Astrocyte of the cerebellum (primary cell): Measurements from ENCODE around the gene ZFHX2.

ENCODE experiments used
- DNase-seq: peaks from one replicate; pipeline ENCODE4 v3.0.0-alpha.2; 2011; ENCODE audit warnings: low read depth
- H3K4me3 ChIP-seq: 2 replicates; pipeline ENCODE4 v1.5.1; 2011; ENCODE audit warnings: mild to moderate bottlenecking, low read depth, low read length, moderate library complexity
- in situ Hi-C: cut with HindIII; loops from 2 replicates; pipeline ENCODE4 v1.10.0; 2017; ENCODE audit warnings: low sequenced_read_pairs
- TF ChIP-seq, protein P1 (sequence below): IDR thresholded peaks from 2 replicates; pipeline ENCODE4 v1.5.1; 2012; ENCODE audit warnings: low read length, low read depth, moderate library complexity, mild to moderate bottlenecking; ENCODE audit errors: missing control alignments

Gene ZFHX2

GRCh38 chr14:23582906-23583760 lies 31.6 kb upstream of the ZFHX2 start:
- no peak overlapping the region for H3K4me3 ChIP-seq
- in situ Hi-C loops: no loop called here
- no peak for DNase-seq
- TF ChIP-seq, protein P1, sequence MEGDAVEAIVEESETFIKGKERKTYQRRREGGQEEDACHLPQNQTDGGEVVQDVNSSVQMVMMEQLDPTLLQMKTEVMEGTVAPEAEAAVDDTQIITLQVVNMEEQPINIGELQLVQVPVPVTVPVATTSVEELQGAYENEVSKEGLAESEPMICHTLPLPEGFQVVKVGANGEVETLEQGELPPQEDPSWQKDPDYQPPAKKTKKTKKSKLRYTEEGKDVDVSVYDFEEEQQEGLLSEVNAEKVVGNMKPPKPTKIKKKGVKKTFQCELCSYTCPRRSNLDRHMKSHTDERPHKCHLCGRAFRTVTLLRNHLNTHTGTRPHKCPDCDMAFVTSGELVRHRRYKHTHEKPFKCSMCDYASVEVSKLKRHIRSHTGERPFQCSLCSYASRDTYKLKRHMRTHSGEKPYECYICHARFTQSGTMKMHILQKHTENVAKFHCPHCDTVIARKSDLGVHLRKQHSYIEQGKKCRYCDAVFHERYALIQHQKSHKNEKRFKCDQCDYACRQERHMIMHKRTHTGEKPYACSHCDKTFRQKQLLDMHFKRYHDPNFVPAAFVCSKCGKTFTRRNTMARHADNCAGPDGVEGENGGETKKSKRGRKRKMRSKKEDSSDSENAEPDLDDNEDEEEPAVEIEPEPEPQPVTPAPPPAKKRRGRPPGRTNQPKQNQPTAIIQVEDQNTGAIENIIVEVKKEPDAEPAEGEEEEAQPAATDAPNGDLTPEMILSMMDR: no peak

DNA sequence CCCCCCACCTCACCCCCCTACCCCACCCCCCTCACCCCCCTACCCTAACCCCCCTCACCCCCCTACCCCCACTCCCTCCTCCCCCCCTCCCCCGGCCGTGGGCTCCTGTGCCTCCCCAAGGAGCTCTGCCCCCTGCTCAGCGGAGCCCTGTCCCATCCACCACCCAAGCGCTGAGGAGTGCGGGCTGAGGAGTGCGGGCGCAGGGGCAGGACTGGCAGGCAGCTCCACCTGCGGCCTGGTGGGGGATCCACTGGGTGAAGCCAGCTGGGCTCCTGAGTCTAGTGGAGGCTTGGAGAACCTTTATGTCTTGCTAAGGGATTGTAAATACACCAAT lies 29.4 kb upstream of the ZFHX2 start:
- no peak overlapping the region for H3K4me3 ChIP-seq
- TF ChIP-seq, protein P1: no peak
- in situ Hi-C loops: no loop called here
- DNase-seq: no peak

GRCh38 chr14:23580152-23580926 lies 28.8 kb upstream of the ZFHX2 start:
- TF ChIP-seq, protein P1: no peak

DNA sequence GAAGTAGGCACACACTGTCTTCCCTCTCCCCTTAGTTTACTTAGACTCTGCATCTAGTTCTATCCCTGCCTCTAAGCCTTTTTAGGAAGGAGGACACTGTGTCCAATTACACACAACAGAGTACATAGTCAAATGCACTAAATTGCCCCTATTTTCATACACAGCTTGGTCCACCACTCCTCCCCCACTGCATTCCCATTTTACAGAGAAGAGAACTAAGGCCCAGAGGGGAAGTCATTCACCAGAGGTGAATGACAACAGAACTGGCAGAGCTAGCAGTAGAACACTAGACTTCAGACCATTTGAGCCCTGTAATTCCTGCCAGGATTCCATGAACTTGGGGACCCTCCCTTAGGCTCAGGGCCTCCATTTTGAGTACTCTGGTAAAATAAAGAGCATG lies 28.2 kb upstream of the ZFHX2 start:
- in situ Hi-C loops: no loop called here
- DNase-seq: no peak
- H3K4me3 ChIP-seq: no peak overlapping the region
- TF ChIP-seq, protein P1: no peak

More at GRCh38 chr14:23580152-23580926, 28.8 kb upstream of the ZFHX2 start:
- in situ Hi-C loops: no loop called here
- H3K4me3 ChIP-seq: no peak overlapping the region
- no peak for DNase-seq

GRCh38 chr14:23579311-23579630 lies 27.7 kb upstream of the ZFHX2 start:
- H3K4me3 ChIP-seq: no peak overlapping the region
- TF ChIP-seq, protein P1: no peak
- DNase-seq: no peak
- in situ Hi-C loops: no loop called here

- TF ChIP-seq, protein P1: no peak
- no peak for DNase-seq
- in situ Hi-C loops: no loop called here
- no peak within 1 kb of the TSS for H3K4me3 ChIP-seq
Observed at GRCh38 chr14:23578560-23579310, 27.2 kb upstream of the ZFHX2 start, which contains the start of gene JPH4. JPH4 (minus strand) TSS chr14:23578790; CDS start chr14:23577453, 1,337 bp downstream.
